ENCODE results near the gene TMEM106A. TPM values are rescaled to one million over a fixed set of nuclear protein-coding genes. Genes with fewer than 3 reads are reported as not detected.

Gene TMEM106A
- total and polyA plus RNA-seq, 2 of the 13 experiments (the other 11 are each of a cell fraction or from before 2014, with no cell fraction given), result 16.9 to 35.9 TPM

GRCh38 chr17:43170766-43171585 is 40.7 kb upstream of the TMEM106A start, which contains the start of gene NBR1 (continued):
- TF ChIP-seq SETDB1 (CRISPR knock-in tag; IDR thresholded peaks at IDR 0.05; ENCODE audit: borderline replicate concordance) (no peak), DMAP1 (CRISPR knock-in tag; IDR thresholded peaks at IDR 0.05) (peak; percentile 34; the same call in 1 of the 2 replicates), ZNF33B (CRISPR knock-in tag; IDR thresholded peaks at IDR 0.05) (0 out of 2 replicates have a peak, but pooled peaks have one; percentile 29), SATB2 (CRISPR knock-in tag; IDR thresholded peaks at IDR 0.05) (peak; percentile 15; the same call in 1 of the 2 replicates), MEF2D (CRISPR knock-in tag; IDR thresholded peaks at IDR 0.05) (no peak; the same call in 1 of the 2 replicates), FOXK2 (IDR thresholded peaks at IDR 0.05) (peak; percentile 91), PHF20 (CRISPR knock-in tag; IDR thresholded peaks at IDR 0.05) (peak; percentile 59), NR1H2 (CRISPR knock-in tag; IDR thresholded peaks at IDR 0.05; ENCODE audit: borderline replicate concordance, low read depth) (no peak), NR2C2 (CRISPR knock-in tag; IDR thresholded peaks at IDR 0.05; ENCODE audit: borderline replicate concordance) (peak; percentile 73), NFKB2 (CRISPR knock-in tag; IDR thresholded peaks at IDR 0.05; ENCODE audit: borderline replicate concordance) (peak; percentile 65; the same call in 1 of the 2 replicates), KMT2A (CRISPR knock-in tag; IDR thresholded peaks at IDR 0.05) (peak; percentile 4), TGIF2 (CRISPR knock-in tag; IDR thresholded peaks at IDR 0.05) (peak; percentile 86), ZNF788 (CRISPR knock-in tag; IDR thresholded peaks at IDR 0.05; ENCODE audit: borderline replicate concordance) (peak; percentile 61; the same call in 1 of the 2 replicates), HOXA3 (CRISPR knock-in tag; IDR thresholded peaks at IDR 0.05) (peak; percentile 97; the same call in 1 of the 2 replicates), HMGXB3 (CRISPR knock-in tag; IDR thresholded peaks at IDR 0.05; ENCODE audit: borderline replicate concordance) (peak; percentile 92), ZFP41 (CRISPR knock-in tag; IDR thresholded peaks at IDR 0.05; ENCODE audit: borderline replicate concordance) (no peak; the same call in 1 of the 2 replicates)
- TF ChIP-seq, protein P1, sequence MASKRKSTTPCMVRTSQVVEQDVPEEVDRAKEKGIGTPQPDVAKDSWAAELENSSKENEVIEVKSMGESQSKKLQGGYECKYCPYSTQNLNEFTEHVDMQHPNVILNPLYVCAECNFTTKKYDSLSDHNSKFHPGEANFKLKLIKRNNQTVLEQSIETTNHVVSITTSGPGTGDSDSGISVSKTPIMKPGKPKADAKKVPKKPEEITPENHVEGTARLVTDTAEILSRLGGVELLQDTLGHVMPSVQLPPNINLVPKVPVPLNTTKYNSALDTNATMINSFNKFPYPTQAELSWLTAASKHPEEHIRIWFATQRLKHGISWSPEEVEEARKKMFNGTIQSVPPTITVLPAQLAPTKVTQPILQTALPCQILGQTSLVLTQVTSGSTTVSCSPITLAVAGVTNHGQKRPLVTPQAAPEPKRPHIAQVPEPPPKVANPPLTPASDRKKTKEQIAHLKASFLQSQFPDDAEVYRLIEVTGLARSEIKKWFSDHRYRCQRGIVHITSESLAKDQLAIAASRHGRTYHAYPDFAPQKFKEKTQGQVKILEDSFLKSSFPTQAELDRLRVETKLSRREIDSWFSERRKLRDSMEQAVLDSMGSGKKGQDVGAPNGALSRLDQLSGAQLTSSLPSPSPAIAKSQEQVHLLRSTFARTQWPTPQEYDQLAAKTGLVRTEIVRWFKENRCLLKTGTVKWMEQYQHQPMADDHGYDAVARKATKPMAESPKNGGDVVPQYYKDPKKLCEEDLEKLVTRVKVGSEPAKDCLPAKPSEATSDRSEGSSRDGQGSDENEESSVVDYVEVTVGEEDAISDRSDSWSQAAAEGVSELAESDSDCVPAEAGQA (IDR thresholded peaks at IDR 0.05; ENCODE audit: low read depth), result peak; percentile 88
- TF ChIP-seq, protein P1 (CRISPR knock-in tag; IDR thresholded peaks at IDR 0.05; ENCODE audit: borderline replicate concordance), result no peak

Data from HepG2 (cell line).